Endothelial cell of umbilical vein (primary cell): ENCODE results near the gene P2RY11. TPM values are rescaled to one million over a fixed set of nuclear protein-coding genes. Genes with fewer than 3 reads are reported as not detected.

ENCODE experiments used
- BruUV-seq: library from RNA; stranded (reverse); fragments of 400-500 nt; replicated peaks from 2 replicates; lab custom pipeline; 2021; lab: Mats Ljungman, UMichigan
- CTCF ChIA-PET: fragments of 300-600, 350-600 bp; sonication (Branson Sonifier 250); formaldehyde crosslinking; loops from one replicate; lab custom pipeline; 2021; ENCODE audit warnings: antibody characterized with exemption, inconsistent platforms; lab: Charles Lee
- POLR2A ChIA-PET: fragments of 300-600, 350-600 bp; sonication (Branson Sonifier 250); formaldehyde crosslinking; loops from one replicate; lab custom pipeline; 2021; ENCODE audit warnings: antibody characterized with exemption, inconsistent platforms; lab: Charles Lee
- DNase-seq: peaks from one replicate; pipeline ENCODE4 v3.0.0-alpha.2; 2011; ENCODE audit warnings: low read depth, low spot score
- FAIRE-seq: peaks from 2 replicates; lab custom pipeline; 2011; peaks lifted over from hg19 to GRCh38; lab: Jason Lieb, UNC
- H2AFZ ChIP-seq: 2 replicates; pipeline ENCODE4 v1.6.0; 2012; ENCODE audit warnings: low read depth, low read length, control low read depth, inconsistent platforms
- H3K27ac ChIP-seq: 2 replicates; pipeline ENCODE4 v1.5.1; 2011; ENCODE audit warnings: low read depth, mild to moderate bottlenecking, control low read depth, low read length, moderate library complexity; ENCODE audit not compliant: insufficient read depth
- H3K27me3 ChIP-seq, 2 experiments: 2 replicates each; pipeline versions ENCODE4 v1.6.0 to v1.6.1; 2011; ENCODE audit warnings: low read length in 2 of 2, mixed read lengths in 1 of 2; ENCODE audit not compliant: control insufficient read depth in 2 of 2, insufficient read depth in 2 of 2
- H3K36me3 ChIP-seq, 2 experiments: 2 replicates in 1 of 2; 3 replicates in 1 of 2; pipeline ENCODE4 v1.5.1; 2011; ENCODE audit warnings: low read length in 2 of 2, mild to moderate bottlenecking in 1 of 2, moderate library complexity in 1 of 2; ENCODE audit not compliant: control insufficient read depth in 2 of 2, insufficient read depth in 2 of 2; ENCODE audit errors: extremely low read depth in 1 of 2
- H3K4me1 ChIP-seq: 3 replicates; pipeline ENCODE4 v1.5.1; 2011; ENCODE audit warnings: mild to moderate bottlenecking, low read length; ENCODE audit not compliant: control insufficient read depth, insufficient read depth; ENCODE audit errors: extremely low read depth
- H3K4me2 ChIP-seq: 2 replicates; pipeline ENCODE4 v1.6.1; 2011; ENCODE audit warnings: low read length, control low read depth, mixed read lengths; ENCODE audit not compliant: insufficient read depth
- H3K4me3 ChIP-seq, 3 experiments: fragments of 200-600 bp in 1 of 3; sonication (generic), shearing (Covaris generic) in 1 of 3; replicated peaks in 1 of 3; 2 replicates each; pipeline ENCODE4 v1.5.1; 2011 to 2016; ENCODE audit warnings: control low read depth in 3 of 3, low read length in 3 of 3, mild to moderate bottlenecking in 2 of 3, inconsistent platforms in 1 of 3, low read depth in 1 of 3, moderate library complexity in 1 of 3; ENCODE audit not compliant: insufficient read depth in 1 of 3
- H3K79me2 ChIP-seq: 2 replicates; pipeline ENCODE4 v1.6.0; 2012; ENCODE audit warnings: low read length, inconsistent platforms; ENCODE audit not compliant: control insufficient read depth, insufficient read depth
- H3K9ac ChIP-seq: replicated peaks from 2 replicates; pipeline ENCODE3; 2011; ENCODE audit warnings: low read length, control low read depth; ENCODE audit not compliant: insufficient read depth; ENCODE audit errors: extremely low read depth
- H3K9me1 ChIP-seq: replicated peaks from 3 replicates; pipeline ENCODE4 v1.6.0; 2011; ENCODE audit warnings: mild to moderate bottlenecking, low read length; ENCODE audit not compliant: control insufficient read depth, insufficient read depth; ENCODE audit errors: extremely low read depth
- H3K9me3 ChIP-seq: replicated peaks from 2 replicates; pipeline ENCODE4 v1.5.1; 2012; ENCODE audit warnings: low read length, inconsistent platforms; ENCODE audit not compliant: control insufficient read depth, insufficient read depth
- H4K20me1 ChIP-seq: replicated peaks from 2 replicates; pipeline ENCODE3; 2011; ENCODE audit warnings: mild to moderate bottlenecking, low read length; ENCODE audit not compliant: control insufficient read depth, insufficient read depth; ENCODE audit errors: extremely low read depth
- EZH2 ChIP-seq: IDR thresholded peaks from 2 replicates; pipeline ENCODE4 v1.6.1; 2012; ENCODE audit warnings: borderline replicate concordance, low read depth, mild to moderate bottlenecking, moderate library complexity, low read length, inconsistent platforms; ENCODE audit not compliant: severe bottlenecking
- FOS ChIP-seq: IDR thresholded peaks from 2 replicates; pipeline ENCODE4 v1.6.1; 2011; ENCODE audit warnings: mild to moderate bottlenecking, low read length, moderate library complexity, borderline replicate concordance; ENCODE audit not compliant: insufficient read depth
- GATA2 ChIP-seq: IDR thresholded peaks from 2 replicates; pipeline ENCODE4 v1.7.0; 2011; ENCODE audit warnings: low read depth, mild to moderate bottlenecking, moderate library complexity, mixed read lengths, low read length; ENCODE audit not compliant: insufficient read length, insufficient read depth
- JUN ChIP-seq: IDR thresholded peaks from 2 replicates; pipeline ENCODE4 v1.6.1; 2011; ENCODE audit warnings: borderline replicate concordance, low read depth; ENCODE audit not compliant: insufficient read length, insufficient read depth
- MYC ChIP-seq: IDR thresholded peaks from one replicate; pipeline ENCODE4 v1.6.1; 2011; ENCODE audit warnings: mild to moderate bottlenecking, low read depth, low read length
- POLR2A ChIP-seq: IDR thresholded peaks from 2 replicates; pipeline ENCODE4 v1.6.1; 2012; ENCODE audit warnings: low read depth, mild to moderate bottlenecking, control low read depth, low read length
- POLR2AphosphoS5 ChIP-seq: IDR thresholded peaks from 2 replicates; pipeline ENCODE4 v1.6.1; 2012; ENCODE audit warnings: low read depth, mild to moderate bottlenecking, control low read depth, low read length, moderate library complexity; ENCODE audit not compliant: insufficient read depth
- dilution Hi-C: fragments of 300-500 bp; cut with MboI; formaldehyde crosslinking; loops from one replicate; pipeline ENCODE4 v1.15.0; 2019; ENCODE audit warnings: low sequenced_read_pairs; ENCODE audit not compliant: extremely low pct_ligation_motif_present
- intact Hi-C: fragments of 100-400 bp; cut with micrococcal nuclease; formaldehyde crosslinking; loops from one replicate; pipeline ENCODE4 v1.10.0; 2022
- polyA plus RNA-seq, 4 experiments: library from polyadenylated mRNA; depleted of rRNA in 3 of 4; stranded (reverse) in 3 of 4; unstranded in 1 of 4; fragments of >200 nt; gene quantifications; 2 replicates each; pipeline versions ENCODE4 v1.2.1 to v1.2.3, GENCODE V29; 2011 to 2012; ENCODE audit warnings: missing spikeins in 1 of 4
- total RNA-seq: library from RNA; stranded (reverse); gene quantifications from 2 replicates; pipeline ENCODE4 v1.2.3, GENCODE V29; 2021
- TF ChIP-seq, protein P1 (sequence below): IDR thresholded peaks from 2 replicates; pipeline ENCODE4 v1.6.1; 2011; ENCODE audit not compliant: insufficient read depth, insufficient read length
- TF ChIP-seq, protein P2 (sequence below), 2 donors: IDR thresholded peaks; 1 replicate in 1 of 2; 2 replicates in 1 of 2; pipeline ENCODE4 v1.5.1; 2011; ENCODE audit warnings: low read length in 2 of 2, mild to moderate bottlenecking in 2 of 2, moderate library complexity in 2 of 2, control low read depth in 1 of 2, inconsistent platforms in 1 of 2, low read depth in 1 of 2; ENCODE audit not compliant: insufficient read depth in 1 of 2; ENCODE audit errors: extremely low read depth in 1 of 2

Gene P2RY11
- total and polyA plus RNA-seq, 2 donors (not counting 3 experiments of a cell fraction or from before 2014, with no cell fraction given), result 3.6 to 14.6 TPM

DNA sequence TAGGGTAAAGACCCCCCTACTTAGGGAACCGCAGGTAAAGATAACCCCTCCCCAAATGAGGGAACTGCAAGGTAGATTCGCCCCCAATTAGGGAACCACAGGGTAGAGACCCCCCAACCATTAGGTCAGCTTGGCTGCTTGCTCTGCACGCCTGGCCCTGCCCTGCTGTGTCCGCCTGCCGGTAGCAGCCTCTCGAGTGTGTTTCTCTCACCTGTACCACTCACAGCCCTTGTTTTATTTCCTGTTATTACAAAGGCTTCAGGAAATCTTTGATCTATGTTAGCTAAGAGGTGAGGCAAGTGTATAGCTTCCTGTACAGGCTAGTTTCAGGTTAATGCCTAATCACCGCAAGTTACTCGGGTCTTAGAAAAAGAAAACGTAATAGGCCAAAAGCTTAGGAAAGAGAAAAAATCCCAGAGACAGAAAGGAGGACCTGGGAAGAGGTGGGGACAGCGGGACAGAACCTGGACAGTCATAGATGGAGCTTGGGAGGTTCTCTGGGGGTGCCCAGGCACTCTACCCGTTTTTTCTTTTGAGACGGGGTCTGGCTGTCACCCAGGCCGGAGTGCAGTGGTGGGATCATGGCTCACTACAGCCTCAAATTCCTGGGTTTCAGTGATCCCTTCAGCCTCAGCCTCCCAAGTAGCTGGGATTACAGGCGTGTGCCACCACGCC lies 31.3 kb downstream of the P2RY11 start:
- no TSS peak for BruUV-seq
- Histone ChIP-seq H3K36me3 (peaks cover 21 to 56% of the 10 kb centered on the region in 2 experiments), H4K20me1 (no peaks in the 10 kb centered on the region), H2AFZ (no peak overlapping the region), H3K9me3 (no peaks in the 10 kb centered on the region), H3K27ac (no peak overlapping the region), H3K9ac (no peak overlapping the region), H3K79me2 (no peaks in the 10 kb centered on the region), H3K4me3 (no peak overlapping the region), H3K4me2 (no peak overlapping the region), H3K9me1 (no peaks in the 10 kb centered on the region), H3K4me1 (no peaks in the 10 kb centered on the region), H3K27me3 (no peaks in the 10 kb centered on the region)
- DNase-seq, result no peak
- ChIA-PET CTCF (interaction anchor here (1.0 to 2.4 kb wide), 2 partner anchors 77 to 107 kb away, joined by 3 to 6 read pairs; no protein-coding TSS in a partner anchor), POLR2A (interaction anchor here (0.7 kb wide), 1 partner anchor 439 kb away, joined by 6 read pairs; no protein-coding TSS in a partner anchor)
- FAIRE-seq, result no peak
- intact Hi-C loops (no loop called here), dilution Hi-C loops (no loop called here)
- no peak for TF ChIP-seq GATA2

DNA sequence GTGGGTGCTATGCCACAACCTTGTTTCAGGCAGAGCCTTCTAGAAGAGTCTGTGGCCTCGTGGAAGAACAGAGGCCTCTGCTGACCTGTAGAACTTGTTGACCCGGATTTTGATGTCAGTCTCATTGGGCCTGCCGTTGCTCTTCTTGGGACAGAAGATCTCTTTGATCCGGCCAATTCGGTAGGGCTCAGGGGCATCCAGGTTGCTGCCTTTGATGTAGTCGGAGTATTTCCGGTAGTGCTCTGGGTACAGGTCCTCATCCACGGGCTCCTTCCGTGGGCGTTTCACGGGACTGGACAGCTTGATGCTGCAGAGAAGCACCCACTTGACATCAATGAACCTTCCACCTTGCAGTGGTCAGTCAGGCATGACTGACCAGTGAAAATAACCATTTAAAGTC lies 32.2 kb downstream of the P2RY11 start:
- no peak for FAIRE-seq
- intact Hi-C loops, result no loop called here
- H3K4me1 ChIP-seq, result no peaks in the 10 kb centered on the region
- no peaks in the 10 kb centered on the region for H4K20me1 ChIP-seq
- ChIA-PET POLR2A (interaction anchor here (0.7 kb wide), 1 partner anchor 438 kb away, joined by 6 read pairs; no protein-coding TSS in a partner anchor), CTCF (interaction anchor here (1.0 to 2.4 kb wide), 2 partner anchors 76 to 106 kb away, joined by 3 to 6 read pairs; no protein-coding TSS in a partner anchor)
- no peak for DNase-seq
- no peaks in the 10 kb centered on the region for H3K27me3 ChIP-seq
- no peak overlapping the region for H3K9ac ChIP-seq
- TF ChIP-seq JUN (no peak), FOS (no peak), GATA2 (no peak), POLR2AphosphoS5 (no peak), POLR2A (no peak), EZH2 (no peak), MYC (no peak)
- TF ChIP-seq, protein P1, sequence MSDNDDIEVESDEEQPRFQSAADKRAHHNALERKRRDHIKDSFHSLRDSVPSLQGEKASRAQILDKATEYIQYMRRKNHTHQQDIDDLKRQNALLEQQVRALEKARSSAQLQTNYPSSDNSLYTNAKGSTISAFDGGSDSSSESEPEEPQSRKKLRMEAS, result no peak
- TF ChIP-seq, protein P2, sequence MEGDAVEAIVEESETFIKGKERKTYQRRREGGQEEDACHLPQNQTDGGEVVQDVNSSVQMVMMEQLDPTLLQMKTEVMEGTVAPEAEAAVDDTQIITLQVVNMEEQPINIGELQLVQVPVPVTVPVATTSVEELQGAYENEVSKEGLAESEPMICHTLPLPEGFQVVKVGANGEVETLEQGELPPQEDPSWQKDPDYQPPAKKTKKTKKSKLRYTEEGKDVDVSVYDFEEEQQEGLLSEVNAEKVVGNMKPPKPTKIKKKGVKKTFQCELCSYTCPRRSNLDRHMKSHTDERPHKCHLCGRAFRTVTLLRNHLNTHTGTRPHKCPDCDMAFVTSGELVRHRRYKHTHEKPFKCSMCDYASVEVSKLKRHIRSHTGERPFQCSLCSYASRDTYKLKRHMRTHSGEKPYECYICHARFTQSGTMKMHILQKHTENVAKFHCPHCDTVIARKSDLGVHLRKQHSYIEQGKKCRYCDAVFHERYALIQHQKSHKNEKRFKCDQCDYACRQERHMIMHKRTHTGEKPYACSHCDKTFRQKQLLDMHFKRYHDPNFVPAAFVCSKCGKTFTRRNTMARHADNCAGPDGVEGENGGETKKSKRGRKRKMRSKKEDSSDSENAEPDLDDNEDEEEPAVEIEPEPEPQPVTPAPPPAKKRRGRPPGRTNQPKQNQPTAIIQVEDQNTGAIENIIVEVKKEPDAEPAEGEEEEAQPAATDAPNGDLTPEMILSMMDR (IDR thresholded peaks at IDR 0.05; ENCODE audit: extremely low read depth in 1 of 2, insufficient read depth in 1 of 2, low read depth in 1 of 2, low read length in 2 of 2), result no peak
- no peaks in the 10 kb centered on the region for H3K9me3 ChIP-seq
- no peaks in the 10 kb centered on the region for H3K9me1 ChIP-seq
- H3K4me2 ChIP-seq, result no peak overlapping the region
- dilution Hi-C loops, result no loop called here
- H3K79me2 ChIP-seq, result no peaks in the 10 kb centered on the region
- H3K36me3 ChIP-seq, result peaks cover 24 to 53% of the 10 kb centered on the region in 2 experiments
- H3K27ac ChIP-seq, result no peak overlapping the region
- H3K4me3 ChIP-seq, result no peak overlapping the region
- no peak overlapping the region for H2AFZ ChIP-seq
- no TSS peak for BruUV-seq
